ENCODE measurements around the gene ZNF69. TPM values are rescaled to one million over a fixed set of nuclear protein-coding genes. Genes with fewer than 3 reads are reported as not detected.

The ZNF69 gene
- total and polyA plus RNA-seq, 2 of the 13 experiments (the other 11 are each of a cell fraction or from before 2014, with no cell fraction given): 9.6 to 21.0 TPM

- peaks cover 30% of the 10 kb centered on the region for H3K79me2 ChIP-seq (ENCODE audit: insufficient read depth, low read length)
- no peaks in the 10 kb centered on the region for H4K20me1 ChIP-seq (ENCODE audit: insufficient read depth, low read length)
- peak overlapping the region; percentile 86 for H3K4me2 ChIP-seq (ENCODE audit: low read depth, low read length)
- H3K4me3 ChIP-seq (replicated peaks in 1 of 3; ENCODE audit: insufficient read depth in 1 of 3, low read depth in 2 of 3, low read length in 3 of 3): peak overlapping the region; percentile 42 to 77 (median 49); a peak in 5 of 6 replicates
- ChIA-PET POLR2A (interaction anchor here (0.9 to 3.0 kb wide), 12 partner anchors 34 to 276 kb away, joined by 3 to 30 read pairs (median 3); partner anchors contain the start of genes ZNF136, ZNF20, ZNF433 and ZNF440), CTCF (ENCODE audit: low intra/inter-chr PET ratio, low total read pairs) (no interaction called here)
- H3K9ac ChIP-seq (ENCODE audit: insufficient read depth, low read depth, low read length): peak overlapping the region; percentile 65
- ATAC-seq: peak; percentile 51
- WGBS (ENCODE audit: low lambda C conversion rate): 16% methylated on average over 5 of the region's 7 CpGs
- H3K27me3 ChIP-seq (ENCODE audit: control insufficient read depth in 1 of 2, insufficient read depth in 2 of 2, low read length in 2 of 2): no peaks in the 10 kb centered on the region; a peak in 1 of 5 replicates
- BruUV-seq (replicated peaks): no TSS peak
- no peak for FAIRE-seq
- H3K36me3 ChIP-seq (replicated peaks in 1 of 2; ENCODE audit: control insufficient read depth in 1 of 2, insufficient read depth in 2 of 2, low read length in 2 of 2): no peaks in the 10 kb centered on the region; a peak in 1 of 5 replicates
- TF ChIP-seq SNAPC5 (CRISPR knock-in tag; IDR thresholded peaks at IDR 0.05; ENCODE audit: borderline replicate concordance): 0 out of 2 replicates have a peak, but pooled peaks have one; percentile 1
- TF ChIP-seq RELA (CRISPR knock-in tag; IDR thresholded peaks at IDR 0.05): no peak
- TF ChIP-seq ZNF878 (CRISPR knock-in tag; IDR thresholded peaks at IDR 0.05): 0 out of 2 replicates have a peak, but pooled peaks have one; percentile 21
- TF ChIP-seq GABPB1 (CRISPR knock-in tag; IDR thresholded peaks at IDR 0.05): no peak
- no peak for TF ChIP-seq KDM6A (CRISPR knock-in tag; IDR thresholded peaks at IDR 0.05; ENCODE audit: low read depth)
- TF ChIP-seq TMF1 (CRISPR knock-in tag; IDR thresholded peaks at IDR 0.05; ENCODE audit: low read depth): peak; percentile 64; the same call in 1 of the 2 replicates
- no peak for TF ChIP-seq TGIF2 (CRISPR knock-in tag; IDR thresholded peaks at IDR 0.05)
- no peak for TF ChIP-seq ZNF33A (CRISPR knock-in tag; IDR thresholded peaks at IDR 0.05; ENCODE audit: borderline replicate concordance)
- no peak for TF ChIP-seq HNF4G (IDR thresholded peaks at IDR 0.05; ENCODE audit: borderline replicate concordance, low read depth, low read length)
- TF ChIP-seq HNF4G (CRISPR knock-in tag; IDR thresholded peaks at IDR 0.05; ENCODE audit: borderline replicate concordance, low read depth): no peak
- peak overlapping the region; percentile 94 for H3K27ac ChIP-seq (ENCODE audit: extremely low read length, insufficient read depth, low read length)
- peak overlapping the region; percentile 66 for H2AFZ ChIP-seq (ENCODE audit: low read length)
- in situ Hi-C loops (cut with HindIII; ENCODE audit: extremely low pct_ligation_motif_present, low pct_unique_long_range_greater_than_20kb) (loop anchor here (5.0 kb wide), 1 partner anchor 100 kb away; no protein-coding TSS in a partner anchor), intact Hi-C loops (cut with micrococcal nuclease; ENCODE audit: unreplicated experiment) (loop anchor here (5.0 kb wide), 1 partner anchor 35 kb away; no protein-coding TSS in a partner anchor)
- H3K9me3 ChIP-seq (ENCODE audit: low read length): no peaks in the 10 kb centered on the region
- DNase-seq (ENCODE audit: low spot score): no peak
- H3K4me1 ChIP-seq (ENCODE audit: insufficient read depth, low read length): peaks cover 44% of the 10 kb centered on the region
Measured at GRCh38 chr19:11887234-11887610, 360 bp upstream of the ZNF69 start.
